Natural killer cell (primary cell): ENCODE data around the gene STXBP1. TPM values are rescaled to one million over a fixed set of nuclear protein-coding genes. Genes with fewer than 3 reads are reported as not detected.

Experiments
- ATAC-seq, 3 donors: fragments of 150-1000 bp in 2 of 3; fragments of 200-7000 bp in 1 of 3; cut with Tn5 transposase; 1 replicate in 1 of 3; 2 replicates in 2 of 3; pipeline ENCODE4 v1.10.0; 2021; ENCODE audit warnings: mild to moderate bottlenecking in 2 of 3, moderate library complexity in 2 of 3
- DNase-seq, 2 donors: peaks; one replicate each; pipeline versions ENCODE4 v3.0.0 to v3.0.0-alpha.2; 2013 to 2021; ENCODE audit warnings: mixed read lengths in 1 of 2
- H3K27ac ChIP-seq: one replicate; pipeline ENCODE4 v1.5.1; 2013; ENCODE audit warnings: mild to moderate bottlenecking, low read length
- H3K27me3 ChIP-seq: one replicate; pipeline ENCODE4 v1.6.1; 2013; ENCODE audit warnings: low read length; ENCODE audit not compliant: control insufficient read depth, insufficient read depth
- H3K36me3 ChIP-seq: one replicate; pipeline ENCODE4 v1.6.1; 2013; ENCODE audit warnings: low read length; ENCODE audit not compliant: control insufficient read depth, insufficient read depth
- H3K4me1 ChIP-seq: one replicate; pipeline ENCODE4 v1.6.1; 2013; ENCODE audit warnings: low read length; ENCODE audit not compliant: control insufficient read depth, insufficient read depth
- H3K4me3 ChIP-seq: one replicate; pipeline ENCODE4 v1.5.1; 2013; ENCODE audit warnings: low read length
- H3K9me3 ChIP-seq: one replicate; pipeline ENCODE4 v1.6.1; 2013; ENCODE audit warnings: low read length; ENCODE audit not compliant: control insufficient read depth, insufficient read depth
- H3K27ac Mint-ChIP-seq, 2 donors: one replicate each; pipeline ENCODE4 v1.8.0; 2022; ENCODE audit warnings: mild to moderate bottlenecking in 2 of 2, mixed read lengths in 2 of 2, moderate library complexity in 1 of 2
- H3K27me3 Mint-ChIP-seq, 2 donors: one replicate each; pipeline ENCODE4 v1.8.0; 2022; ENCODE audit warnings: low read depth in 2 of 2, mixed read lengths in 2 of 2
- H3K36me3 Mint-ChIP-seq: one replicate; pipeline ENCODE4 v1.8.0; 2022; ENCODE audit warnings: mixed read lengths
- H3K4me1 Mint-ChIP-seq, 2 donors: one replicate each; pipeline ENCODE4 v1.8.0; 2022; ENCODE audit warnings: mixed read lengths in 2 of 2
- H3K4me3 Mint-ChIP-seq: one replicate; pipeline ENCODE4 v1.8.0; 2022; ENCODE audit warnings: mild to moderate bottlenecking, moderate library complexity, mixed read lengths
- H3K9me3 Mint-ChIP-seq, 2 donors: one replicate each; pipeline ENCODE4 v1.8.0; 2022; ENCODE audit warnings: mixed read lengths in 2 of 2
- WGBS: methylation state at CpG from one replicate; pipeline ENCODE4 v1.1.7; 2013; ENCODE audit warnings: missing lambda C conversion rate; ENCODE audit not compliant: insufficient coverage; 5-methylcytosine and 5-hydroxymethylcytosine counted together
- intact Hi-C: fragments of 100-400 bp; cut with micrococcal nuclease; formaldehyde crosslinking; loops from one replicate; pipeline ENCODE4 v1.14.2; 2022
- total RNA-seq, 4 donors: library from RNA; stranded (reverse); fragments of 120-200 nt in 1 of 4; gene quantifications; one replicate each; pipeline versions ENCODE4 v1.2.3 to v1.2.4, GENCODE V29; 2013 to 2022
- TF ChIP-seq, protein P1 (sequence below): fragments of 200-600 bp; IDR thresholded peaks from one replicate; pipeline ENCODE4 v1.8.0; 2022; ENCODE audit warnings: antibody characterized with exemption

STXBP1 gene
- total RNA-seq, 3 donors from 2014 or later (not counting 1 experiment from before 2014, with no cell fraction given), result 0.97 to 1.8 (median 1.6) TPM

DNA sequence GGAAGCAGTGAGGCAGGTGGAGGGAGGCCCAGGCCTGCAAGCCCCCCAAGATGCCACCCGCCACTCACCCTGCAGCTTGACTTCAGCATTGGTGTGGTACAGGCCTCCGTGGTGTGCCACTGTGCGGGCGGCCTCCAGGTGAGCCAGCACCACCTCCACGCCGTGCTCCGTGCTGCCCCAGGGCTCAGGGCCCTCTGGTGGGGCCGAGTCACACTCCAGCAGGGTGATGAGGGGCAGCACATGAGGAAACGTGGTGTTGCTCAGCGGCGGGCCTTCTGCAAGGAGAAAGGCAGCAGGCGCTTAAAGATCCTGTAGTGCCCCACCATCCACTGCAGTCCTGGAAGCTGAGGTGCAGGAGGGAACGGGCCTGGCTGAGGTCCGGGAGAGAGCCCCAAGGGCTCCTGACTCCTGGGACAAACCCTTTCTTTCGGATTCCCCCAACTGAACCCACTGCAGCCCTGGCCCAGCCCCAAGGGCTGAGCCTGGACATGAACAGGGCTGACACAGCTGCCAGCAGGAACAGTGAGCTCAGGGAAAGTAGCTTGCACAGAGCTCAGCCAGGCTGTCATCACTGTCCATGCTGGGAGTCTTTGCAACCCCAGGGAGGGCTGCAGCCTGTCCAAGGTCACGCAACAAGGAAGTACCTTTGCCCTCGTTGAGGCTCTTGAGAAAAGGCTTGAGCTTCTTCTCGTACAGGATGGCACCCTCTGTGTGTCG, 127.7 kb downstream of the STXBP1 start:
- ATAC-seq (no peak), DNase-seq (no peak)
- peaks cover 8% of the 10 kb centered on the region for H3K36me3 Mint-ChIP-seq
- Histone ChIP-seq H3K27me3 (no peaks in the 10 kb centered on the region), H3K36me3 (peaks cover 65% of the 10 kb centered on the region), H3K4me3 (no peak overlapping the region), H3K27ac (no peak overlapping the region), H3K9me3 (no peaks in the 10 kb centered on the region), H3K4me1 (peaks cover 10% of the 10 kb centered on the region)
- H3K4me1 Mint-ChIP-seq, result peaks cover 5 to 14% of the 10 kb centered on the region in 2 donors
- TF ChIP-seq, protein P1, sequence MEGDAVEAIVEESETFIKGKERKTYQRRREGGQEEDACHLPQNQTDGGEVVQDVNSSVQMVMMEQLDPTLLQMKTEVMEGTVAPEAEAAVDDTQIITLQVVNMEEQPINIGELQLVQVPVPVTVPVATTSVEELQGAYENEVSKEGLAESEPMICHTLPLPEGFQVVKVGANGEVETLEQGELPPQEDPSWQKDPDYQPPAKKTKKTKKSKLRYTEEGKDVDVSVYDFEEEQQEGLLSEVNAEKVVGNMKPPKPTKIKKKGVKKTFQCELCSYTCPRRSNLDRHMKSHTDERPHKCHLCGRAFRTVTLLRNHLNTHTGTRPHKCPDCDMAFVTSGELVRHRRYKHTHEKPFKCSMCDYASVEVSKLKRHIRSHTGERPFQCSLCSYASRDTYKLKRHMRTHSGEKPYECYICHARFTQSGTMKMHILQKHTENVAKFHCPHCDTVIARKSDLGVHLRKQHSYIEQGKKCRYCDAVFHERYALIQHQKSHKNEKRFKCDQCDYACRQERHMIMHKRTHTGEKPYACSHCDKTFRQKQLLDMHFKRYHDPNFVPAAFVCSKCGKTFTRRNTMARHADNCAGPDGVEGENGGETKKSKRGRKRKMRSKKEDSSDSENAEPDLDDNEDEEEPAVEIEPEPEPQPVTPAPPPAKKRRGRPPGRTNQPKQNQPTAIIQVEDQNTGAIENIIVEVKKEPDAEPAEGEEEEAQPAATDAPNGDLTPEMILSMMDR, result no peak
- no peak overlapping the region for H3K4me3 Mint-ChIP-seq
- WGBS, result 97% methylated on average over 19 of the region's 19 CpGs
- H3K9me3 Mint-ChIP-seq, result no peaks in the 10 kb centered on the region
- peak overlapping the region in 1 of 2 donors; percentile 93 for H3K27ac Mint-ChIP-seq
- intact Hi-C loops, result loop anchor here (5.0 to 10.0 kb wide), 2 partner anchors 125 to 183 kb away; partner anchors contain the start of gene STXBP1
- no peaks in the 10 kb centered on the region for H3K27me3 Mint-ChIP-seq

GRCh38 chr9:127741831-127742434, 129.9 kb downstream of the STXBP1 start:
- intact Hi-C loops, result no loop called here
- Mint-ChIP-seq H3K27me3 (no peaks in the 10 kb centered on the region), H3K4me1 (peaks cover under 1% of the 10 kb centered on the region in 2 donors), H3K9me3 (no peaks in the 10 kb centered on the region), H3K36me3 (peaks cover 8% of the 10 kb centered on the region), H3K27ac (peak overlapping the region; percentile 64 to 67), H3K4me3 (no peak overlapping the region)
- TF ChIP-seq, protein P1, result no peak
- WGBS, result 96% methylated on average over 38 of the region's 38 CpGs
- ATAC-seq, result no peak
- Histone ChIP-seq H3K9me3 (no peaks in the 10 kb centered on the region), H3K27me3 (no peaks in the 10 kb centered on the region), H3K36me3 (peaks cover 84% of the 10 kb centered on the region), H3K27ac (no peak overlapping the region), H3K4me1 (peaks cover 9% of the 10 kb centered on the region), H3K4me3 (no peak overlapping the region)
- DNase-seq, result no peak

Other genes starting within 250 kb of the STXBP1 start
- 10 to 100 TPM; 21.1 to 30.6 (median 30.0) TPM for gene SLC2A8, start 215.1 kb upstream of the STXBP1 start, total RNA-seq
- gene ZNF79, start 187.9 kb upstream of the STXBP1 start, total RNA-seq, result 10 to 100 TPM; 13.8 to 16.1 (median 14.2) TPM
- gene RPL12, start 160.9 kb upstream of the STXBP1 start, total RNA-seq, result 100 to 1,000 TPM; 561 to 770 (median 724) TPM
- gene LRSAM1, start 160.8 kb upstream of the STXBP1 start, total RNA-seq, result 10 to 100 TPM; 17.4 to 24.6 (median 20.7) TPM
- gene CFAP157, start 94.7 kb downstream of the STXBP1 start, total RNA-seq, result not detected
- 10 to 100 TPM in 2 of 3 donors, 1 to 10 TPM in 1; 6.9 to 11.5 (median 11.0) TPM for gene PTRH1, start 103.4 kb downstream of the STXBP1 start, total RNA-seq
- gene TTC16, start 103.8 kb downstream of the STXBP1 start, total RNA-seq, result 10 to 100 TPM; 15.5 to 23.0 (median 21.5) TPM
- gene TOR2A, start 123.0 kb downstream of the STXBP1 start, total RNA-seq, result 10 to 100 TPM; 20.9 to 27.8 (median 23.7) TPM
- gene SH2D3C, start 166.4 kb downstream of the STXBP1 start, total RNA-seq, result 10 to 100 TPM; 42.8 to 86.8 (median 56.6) TPM
- 100 to 1,000 TPM; 181 to 207 (median 188) TPM for gene CDK9, start 173.8 kb downstream of the STXBP1 start, total RNA-seq
- gene FPGS, start 190.6 kb downstream of the STXBP1 start, total RNA-seq, result 100 to 1,000 TPM in 2 of 3 donors, 10 to 100 TPM in 1; 99.1 to 108 (median 107) TPM
- 10 to 100 TPM in 2 of 3 donors, 1 to 10 TPM in 1; 8.5 to 13.6 (median 12.3) TPM for gene ENG, start 242.4 kb downstream of the STXBP1 start, total RNA-seq